ENCODE measurements around the gene SASH1. TPM values are rescaled to one million over a fixed set of nuclear protein-coding genes. Genes with fewer than 3 reads are reported as not detected.

The SASH1 gene
- total RNA-seq, 1 experiment from 2014 or later, result 9.8 TPM

- Histone ChIP-seq H3K9me2 (replicated peaks; ENCODE audit: low read length) (no peaks in the 10 kb centered on the region), H3K4me2 (ENCODE audit: low read length) (peak overlapping the region; percentile 56), H3K4me1 (ENCODE audit: insufficient read depth, low read length) (peaks cover 19% of the 10 kb centered on the region), H3K27ac (ENCODE audit: low read length) (peak overlapping the region; percentile 72), H3K9me3 (ENCODE audit: low read length) (no peaks in the 10 kb centered on the region), H4K20me1 (ENCODE audit: low read length) (no peaks in the 10 kb centered on the region), H3F3A (ENCODE audit: low read length, unreplicated experiment) (no peaks in the 10 kb centered on the region), H3K9ac (ENCODE audit: low read length) (no peak overlapping the region), H3K79me2 (ENCODE audit: low read length) (no peaks in the 10 kb centered on the region), H3K4me3 (ENCODE audit: low read length) (no peak overlapping the region), H3K36me3 (ENCODE audit: low read depth, low read length) (no peaks in the 10 kb centered on the region), H3K27me3 (ENCODE audit: low read length) (no peaks in the 10 kb centered on the region), H2AFZ (ENCODE audit: low read length) (peak overlapping the region; percentile 45; the same call in 1 of the 2 replicates)
- BruUV-seq (replicated peaks), result no TSS peak
- CTCF ChIA-PET, result no interaction called here
- ATAC-seq, result peak; percentile 96
- peak; percentile 80 for DNase-seq
- intact Hi-C loops (cut with micrococcal nuclease), result loop anchor here (5.0 kb wide), 1 partner anchor 41 kb away; no protein-coding TSS in a partner anchor
- POLR2A ChIA-PET (ENCODE audit: unreplicated experiment), result no interaction called here
- TF ChIP-seq EZH2phosphoT487 (IDR thresholded peaks at IDR 0.05; ENCODE audit: borderline replicate concordance, low read length), result no peak
- TF ChIP-seq, protein P1, sequence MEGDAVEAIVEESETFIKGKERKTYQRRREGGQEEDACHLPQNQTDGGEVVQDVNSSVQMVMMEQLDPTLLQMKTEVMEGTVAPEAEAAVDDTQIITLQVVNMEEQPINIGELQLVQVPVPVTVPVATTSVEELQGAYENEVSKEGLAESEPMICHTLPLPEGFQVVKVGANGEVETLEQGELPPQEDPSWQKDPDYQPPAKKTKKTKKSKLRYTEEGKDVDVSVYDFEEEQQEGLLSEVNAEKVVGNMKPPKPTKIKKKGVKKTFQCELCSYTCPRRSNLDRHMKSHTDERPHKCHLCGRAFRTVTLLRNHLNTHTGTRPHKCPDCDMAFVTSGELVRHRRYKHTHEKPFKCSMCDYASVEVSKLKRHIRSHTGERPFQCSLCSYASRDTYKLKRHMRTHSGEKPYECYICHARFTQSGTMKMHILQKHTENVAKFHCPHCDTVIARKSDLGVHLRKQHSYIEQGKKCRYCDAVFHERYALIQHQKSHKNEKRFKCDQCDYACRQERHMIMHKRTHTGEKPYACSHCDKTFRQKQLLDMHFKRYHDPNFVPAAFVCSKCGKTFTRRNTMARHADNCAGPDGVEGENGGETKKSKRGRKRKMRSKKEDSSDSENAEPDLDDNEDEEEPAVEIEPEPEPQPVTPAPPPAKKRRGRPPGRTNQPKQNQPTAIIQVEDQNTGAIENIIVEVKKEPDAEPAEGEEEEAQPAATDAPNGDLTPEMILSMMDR (conservative IDR thresholded peaks at IDR 0.05; ENCODE audit: low read depth, low read length), result no peak
- no peak for TF ChIP-seq EZH2 (IDR thresholded peaks at IDR 0.05; ENCODE audit: low read length, unreplicated experiment)
Observed at GRCh38 chr6:148565930-148566663, 223.5 kb downstream of the SASH1 start.

- no peaks in the 10 kb centered on the region for H4K20me1 ChIP-seq (ENCODE audit: low read length)
- no peak overlapping the region; the same call in 1 of the 2 replicates for H2AFZ ChIP-seq (ENCODE audit: low read length)
- no peak overlapping the region for H3K9ac ChIP-seq (ENCODE audit: low read length)
- H3K79me2 ChIP-seq (ENCODE audit: low read length), result no peaks in the 10 kb centered on the region
- POLR2A ChIA-PET (ENCODE audit: unreplicated experiment), result no interaction called here
- TF ChIP-seq EZH2phosphoT487 (IDR thresholded peaks at IDR 0.05; ENCODE audit: borderline replicate concordance, low read length) (no peak), EZH2 (IDR thresholded peaks at IDR 0.05; ENCODE audit: low read length, unreplicated experiment) (no peak)
- TF ChIP-seq, protein P1 (conservative IDR thresholded peaks at IDR 0.05; ENCODE audit: low read depth, low read length), result no peak
- peak overlapping the region; percentile 56; the same call in 1 of the 2 replicates for H3K4me2 ChIP-seq (ENCODE audit: low read length)
- H3K9me3 ChIP-seq (ENCODE audit: low read length), result no peaks in the 10 kb centered on the region
- H3F3A ChIP-seq (ENCODE audit: low read length, unreplicated experiment), result no peaks in the 10 kb centered on the region
- no peaks in the 10 kb centered on the region for H3K9me2 ChIP-seq (replicated peaks; ENCODE audit: low read length)
- no peaks in the 10 kb centered on the region for H3K36me3 ChIP-seq (ENCODE audit: low read depth, low read length)
- intact Hi-C loops (cut with micrococcal nuclease), result loop anchor here (5.0 kb wide), 1 partner anchor 40 kb away; no protein-coding TSS in a partner anchor
- CTCF ChIA-PET, result no interaction called here
- peaks cover 19% of the 10 kb centered on the region for H3K4me1 ChIP-seq (ENCODE audit: insufficient read depth, low read length)
- H3K27ac ChIP-seq (ENCODE audit: low read length), result peak overlapping the region; percentile 72
- H3K4me3 ChIP-seq (ENCODE audit: low read length), result no peak overlapping the region
- H3K27me3 ChIP-seq (ENCODE audit: low read length), result no peaks in the 10 kb centered on the region
- ATAC-seq (no peak), DNase-seq (no peak)
- BruUV-seq (replicated peaks), result no TSS peak
Observed at GRCh38 chr6:148566664-148567350, 224.2 kb downstream of the SASH1 start.

All from PC-3 (cell line).